ENCODE results near the gene SNX4.

The SNX4 gene

DNA sequence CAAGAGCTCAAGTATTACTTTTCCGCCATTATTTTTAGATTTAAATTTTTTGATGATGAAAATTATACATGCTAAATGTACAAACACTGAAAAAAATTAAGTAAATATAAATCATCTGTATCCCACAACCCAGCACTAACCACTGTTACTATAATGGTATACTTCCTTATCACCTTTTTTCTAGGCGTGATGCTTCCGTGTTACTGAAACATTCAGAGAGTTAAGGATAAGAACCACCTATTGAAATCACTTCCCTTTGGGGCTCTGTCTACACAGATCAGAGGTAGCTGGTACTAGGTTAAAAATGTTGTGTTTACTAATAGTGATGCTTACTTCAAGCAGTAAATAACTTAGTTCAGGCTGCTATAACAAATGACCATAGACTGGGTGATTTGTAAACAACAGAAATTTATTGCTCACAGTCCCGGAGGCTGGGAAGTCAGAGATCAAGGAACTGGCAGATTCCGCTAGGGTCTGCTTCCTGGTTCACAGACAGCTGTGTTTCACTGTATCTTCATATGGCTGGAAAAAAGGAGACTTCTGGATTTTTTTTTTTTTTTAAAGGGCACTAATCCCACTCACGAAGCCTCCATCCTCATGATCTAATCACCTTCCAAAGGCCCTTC, 6.4 kb downstream of the SNX4 start:
- H3K4me3 ChIP-seq (ENCODE audit: low read depth, low read length), result no peak overlapping the region

GRCh38 chr3:125512135-125512920, 7.7 kb downstream of the SNX4 start:
- H3K4me3 ChIP-seq (ENCODE audit: low read depth, low read length), result no peak overlapping the region
- TF ChIP-seq CTCF (IDR thresholded peaks at IDR 0.05; ENCODE audit: low read depth, low read length), result no peak

More for the DNA sequence above, 6.4 kb downstream of the SNX4 start:
- TF ChIP-seq CTCF (IDR thresholded peaks at IDR 0.05; ENCODE audit: low read depth, low read length), result no peak

- TF ChIP-seq CTCF (IDR thresholded peaks at IDR 0.05; ENCODE audit: low read depth, low read length), result no peak
- H3K4me3 ChIP-seq (ENCODE audit: low read depth, low read length), result no peak overlapping the region
Observed at GRCh38 chr3:125511420-125512118, 8.4 kb downstream of the SNX4 start.

GRCh38 chr3:125507128-125507527, 12.9 kb downstream of the SNX4 start:
- no peak for TF ChIP-seq CTCF (IDR thresholded peaks at IDR 0.05; ENCODE audit: low read depth, low read length)
- no peak overlapping the region for H3K4me3 ChIP-seq (ENCODE audit: low read depth, low read length)

DNA sequence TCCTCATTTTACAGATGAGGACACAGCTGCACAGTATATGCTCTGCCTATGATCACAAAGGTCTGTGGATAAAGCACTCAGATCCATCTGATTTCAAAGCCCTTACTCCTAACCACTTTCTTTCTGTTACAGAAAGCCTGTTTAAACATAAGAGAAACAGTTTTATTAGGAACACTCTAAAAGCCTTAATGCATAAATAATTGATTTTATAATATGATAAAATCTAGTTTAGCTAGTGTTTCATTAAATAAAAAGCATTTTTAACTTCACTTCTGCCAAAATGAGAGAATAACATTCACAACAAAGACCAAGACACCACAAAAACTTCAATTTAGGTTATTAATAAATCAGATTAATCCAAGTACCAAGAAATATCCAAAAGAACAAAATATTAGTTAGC, 21.4 kb downstream of the SNX4 start:
- no peak for TF ChIP-seq CTCF (IDR thresholded peaks at IDR 0.05; ENCODE audit: low read depth, low read length)
- no peak overlapping the region for H3K4me3 ChIP-seq (ENCODE audit: low read depth, low read length)

DNA sequence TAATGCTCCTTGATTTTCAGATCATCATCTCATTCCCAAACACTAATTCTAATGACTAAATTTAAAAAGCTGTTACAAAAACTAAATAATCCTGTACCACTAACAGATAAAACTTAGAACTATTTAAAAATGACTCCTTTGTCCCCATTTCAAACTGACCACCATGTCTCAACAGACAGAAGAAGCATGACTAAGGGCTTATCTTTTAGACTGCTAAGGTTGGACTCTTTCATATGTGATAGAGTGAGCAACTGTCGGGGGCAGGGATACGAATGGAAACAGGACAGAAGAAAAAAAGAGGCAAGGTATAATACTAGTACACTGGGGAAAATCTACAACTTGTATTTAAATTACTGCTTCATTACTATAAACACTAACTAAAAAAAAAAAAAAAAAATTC, 23.3 kb downstream of the SNX4 start:
- no peak for TF ChIP-seq CTCF (IDR thresholded peaks at IDR 0.05; ENCODE audit: low read depth, low read length)

DNA sequence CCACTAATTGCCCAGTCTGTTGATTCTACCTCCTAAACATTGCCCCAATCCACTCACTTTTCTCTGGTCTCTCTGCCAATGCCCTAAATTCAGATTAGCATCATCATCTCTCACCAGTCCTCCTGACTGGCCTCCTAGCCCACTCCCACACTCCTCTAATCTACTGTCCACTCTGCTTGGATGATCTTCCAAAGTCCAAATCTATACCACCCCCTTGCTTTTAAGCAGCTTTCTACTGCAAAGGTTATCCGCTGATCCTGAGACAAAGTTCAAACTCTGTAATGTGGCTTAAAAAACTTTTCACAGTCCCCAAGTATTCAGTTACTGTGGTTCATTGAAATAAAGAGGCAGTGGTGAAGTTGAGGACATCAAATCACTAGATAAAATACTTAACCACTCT, 37.6 kb downstream of the SNX4 start:
- TF ChIP-seq CTCF (IDR thresholded peaks at IDR 0.05; ENCODE audit: low read depth, low read length), result no peak
- H3K4me3 ChIP-seq (ENCODE audit: low read depth, low read length), result no peak overlapping the region

More for the DNA sequence above, 23.3 kb downstream of the SNX4 start:
- H3K4me3 ChIP-seq (ENCODE audit: low read depth, low read length), result no peak overlapping the region

All from WI38 (cell line).